ENCODE measurements around the gene DACT2. TPM values are rescaled to one million over a fixed set of nuclear protein-coding genes. Genes with fewer than 3 reads are reported as not detected.
"Not testable (repeated sequence)": the region's sequence is repeated elsewhere in the genome, so short reads cannot be mapped to it uniquely, and the experiment has no call there.

The DACT2 gene
- total RNA-seq, 1 donor from 2014 or later, result 2.5 TPM

DNA sequence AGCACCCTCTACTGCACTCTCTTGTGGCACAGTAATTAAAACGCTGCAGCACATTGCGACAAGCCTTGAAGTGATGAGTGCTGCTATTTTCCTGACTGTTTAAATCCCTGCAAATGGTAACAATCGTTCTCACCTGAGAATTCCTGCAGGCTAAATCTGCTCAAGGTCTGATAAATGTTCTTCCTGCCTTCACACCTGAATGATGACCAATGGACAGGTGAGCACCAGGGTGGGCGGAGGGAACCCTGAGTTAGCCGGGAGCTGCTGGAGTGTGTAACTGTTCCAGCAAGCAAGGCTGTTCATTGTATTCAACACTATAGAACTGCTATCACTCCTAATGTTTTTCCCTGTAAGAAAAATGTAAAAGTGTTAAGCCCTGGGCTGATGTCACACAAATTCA lies 4.0 kb downstream of the DACT2 start:
- Histone ChIP-seq H3K9me3 (no peaks in the 10 kb centered on the region), H3K4me3 (no peak overlapping the region), H3K27me3 (peaks cover 29% of the 10 kb centered on the region), H3K4me1 (peaks cover 8% of the 10 kb centered on the region), H3K27ac (no peak overlapping the region), H3K36me3 (no peaks in the 10 kb centered on the region)
- ATAC-seq, result peak; percentile 3
- intact Hi-C loops (cut with DNase I), result no loop called here
- no peak for DNase-seq
- TF ChIP-seq, protein P1, sequence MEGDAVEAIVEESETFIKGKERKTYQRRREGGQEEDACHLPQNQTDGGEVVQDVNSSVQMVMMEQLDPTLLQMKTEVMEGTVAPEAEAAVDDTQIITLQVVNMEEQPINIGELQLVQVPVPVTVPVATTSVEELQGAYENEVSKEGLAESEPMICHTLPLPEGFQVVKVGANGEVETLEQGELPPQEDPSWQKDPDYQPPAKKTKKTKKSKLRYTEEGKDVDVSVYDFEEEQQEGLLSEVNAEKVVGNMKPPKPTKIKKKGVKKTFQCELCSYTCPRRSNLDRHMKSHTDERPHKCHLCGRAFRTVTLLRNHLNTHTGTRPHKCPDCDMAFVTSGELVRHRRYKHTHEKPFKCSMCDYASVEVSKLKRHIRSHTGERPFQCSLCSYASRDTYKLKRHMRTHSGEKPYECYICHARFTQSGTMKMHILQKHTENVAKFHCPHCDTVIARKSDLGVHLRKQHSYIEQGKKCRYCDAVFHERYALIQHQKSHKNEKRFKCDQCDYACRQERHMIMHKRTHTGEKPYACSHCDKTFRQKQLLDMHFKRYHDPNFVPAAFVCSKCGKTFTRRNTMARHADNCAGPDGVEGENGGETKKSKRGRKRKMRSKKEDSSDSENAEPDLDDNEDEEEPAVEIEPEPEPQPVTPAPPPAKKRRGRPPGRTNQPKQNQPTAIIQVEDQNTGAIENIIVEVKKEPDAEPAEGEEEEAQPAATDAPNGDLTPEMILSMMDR (IDR thresholded peaks at IDR 0.05), result no peak

DNA sequence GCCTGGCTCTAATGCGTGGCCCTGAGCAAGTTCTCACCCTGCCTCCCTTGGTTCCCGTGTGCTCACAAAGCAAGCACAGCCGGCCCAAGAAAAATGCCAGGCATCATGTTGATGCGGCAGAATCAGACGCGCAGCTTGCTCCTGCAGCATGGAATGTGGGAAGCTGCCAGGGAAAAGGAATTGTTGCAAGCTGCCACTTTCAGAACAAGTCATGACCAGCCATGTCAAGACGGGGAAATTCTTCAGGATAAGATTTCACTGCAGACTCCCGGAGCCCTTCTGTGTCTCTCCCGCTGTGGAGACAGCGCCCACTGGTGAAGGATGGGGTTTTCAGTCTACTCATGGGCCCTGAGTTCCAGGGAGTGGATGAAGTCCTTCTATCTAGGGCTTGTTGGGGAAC lies 4.6 kb downstream of the DACT2 start:
- H3K27ac ChIP-seq, result no peak overlapping the region
- DNase-seq, result no peak
- H3K4me1 ChIP-seq, result peaks cover 8% of the 10 kb centered on the region
- H3K4me3 ChIP-seq, result no peak overlapping the region
- no peaks in the 10 kb centered on the region for H3K36me3 ChIP-seq
- H3K9me3 ChIP-seq, result no peaks in the 10 kb centered on the region
- TF ChIP-seq, protein P1 (IDR thresholded peaks at IDR 0.05), result peak; percentile 18
- peaks cover 22% of the 10 kb centered on the region for H3K27me3 ChIP-seq
- peak; percentile 47 for ATAC-seq
- intact Hi-C loops (cut with DNase I), result no loop called here

DNA sequence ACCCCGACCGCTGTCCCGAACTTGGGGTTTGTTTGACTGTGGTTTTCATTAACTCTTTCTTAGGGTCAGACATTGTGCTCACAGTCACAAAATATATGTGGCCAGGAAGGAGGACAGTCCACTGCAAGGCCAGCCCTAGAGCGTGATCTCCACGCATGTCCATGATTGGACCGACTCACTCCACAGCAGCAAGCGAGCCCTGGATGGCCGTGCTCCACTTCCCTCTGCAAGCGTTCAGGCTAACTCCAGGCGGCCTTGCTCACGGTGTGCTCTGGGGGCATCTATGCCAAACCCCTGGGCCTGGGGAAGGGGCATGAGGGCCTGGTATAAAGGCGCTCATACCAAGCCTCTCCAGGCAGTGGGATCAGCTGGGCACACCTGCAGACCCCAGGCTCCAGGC lies 5.6 kb downstream of the DACT2 start:
- Histone ChIP-seq H3K36me3 (no peaks in the 10 kb centered on the region), H3K27ac (no peak overlapping the region), H3K27me3 (peaks cover 15% of the 10 kb centered on the region), H3K4me3 (no peak overlapping the region), H3K9me3 (no peaks in the 10 kb centered on the region), H3K4me1 (peaks cover 8% of the 10 kb centered on the region)
- ATAC-seq (no peak), DNase-seq (no peak)
- intact Hi-C loops (cut with DNase I), result no loop called here
- TF ChIP-seq, protein P1 (IDR thresholded peaks at IDR 0.05), result no peak

DNA sequence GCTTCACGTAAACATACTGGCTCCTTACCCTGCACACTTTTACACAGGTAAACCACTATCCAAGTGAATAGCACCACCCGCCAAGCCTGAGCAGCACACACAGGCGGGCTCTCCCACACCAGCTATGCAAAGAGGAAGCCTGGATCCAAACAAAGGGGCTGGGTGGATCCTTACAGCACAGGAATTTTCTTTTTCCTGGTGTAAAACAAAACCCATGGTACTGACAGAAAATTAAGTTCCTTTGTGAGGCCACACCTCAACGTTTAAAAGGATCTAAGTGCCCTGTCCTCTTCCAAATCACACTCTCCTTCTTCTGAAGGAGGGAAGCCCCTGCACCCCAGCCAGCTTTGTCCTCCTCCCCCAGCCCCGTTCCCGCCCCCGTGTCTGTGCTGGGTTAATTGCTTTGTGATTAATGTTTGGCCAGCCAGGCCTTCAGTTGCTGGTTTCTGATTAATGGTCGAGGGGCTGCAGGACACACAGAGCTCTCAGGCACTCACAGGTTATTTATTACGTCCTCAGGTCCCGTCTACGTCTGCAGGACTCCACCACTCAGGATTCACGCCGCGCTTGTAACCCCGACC lies 6.1 kb downstream of the DACT2 start:
- TF ChIP-seq, protein P1 (IDR thresholded peaks at IDR 0.05), result no peak
- no peak overlapping the region for H3K4me3 ChIP-seq
- no peak overlapping the region for H3K27ac ChIP-seq
- H3K36me3 ChIP-seq, result no peaks in the 10 kb centered on the region
- peaks cover 10% of the 10 kb centered on the region for H3K27me3 ChIP-seq
- H3K4me1 ChIP-seq, result peaks cover 8% of the 10 kb centered on the region
- DNase-seq (no peak), ATAC-seq (peak; percentile 26)
- no peaks in the 10 kb centered on the region for H3K9me3 ChIP-seq
- intact Hi-C loops (cut with DNase I), result no loop called here

DNA sequence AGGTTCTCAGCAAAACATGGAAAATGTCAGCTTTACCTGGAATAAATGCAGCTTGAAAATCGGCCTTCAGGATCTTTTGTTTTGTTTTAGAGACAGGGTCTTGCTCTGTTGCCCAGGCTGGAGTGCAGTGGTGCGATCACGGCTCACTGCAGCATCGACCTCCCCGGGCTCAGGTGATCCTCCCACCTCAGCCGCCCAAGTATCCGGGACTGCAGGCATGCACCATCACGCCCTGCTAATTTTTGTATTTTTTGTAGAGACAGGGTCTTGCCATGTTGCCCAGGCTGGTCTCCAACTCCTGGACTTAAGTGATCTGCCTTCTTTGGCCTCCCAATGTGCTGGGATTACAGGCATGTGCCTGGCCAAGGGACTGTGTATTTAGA lies 7.5 kb downstream of the DACT2 start:
- H3K36me3 ChIP-seq; H3K4me3 ChIP-seq; H3K4me1 ChIP-seq; DNase-seq; H3K27ac ChIP-seq; H3K27me3 ChIP-seq; H3K9me3 ChIP-seq; ATAC-seq; intact Hi-C loops (cut with DNase I): not testable (repeated sequence)

DNA sequence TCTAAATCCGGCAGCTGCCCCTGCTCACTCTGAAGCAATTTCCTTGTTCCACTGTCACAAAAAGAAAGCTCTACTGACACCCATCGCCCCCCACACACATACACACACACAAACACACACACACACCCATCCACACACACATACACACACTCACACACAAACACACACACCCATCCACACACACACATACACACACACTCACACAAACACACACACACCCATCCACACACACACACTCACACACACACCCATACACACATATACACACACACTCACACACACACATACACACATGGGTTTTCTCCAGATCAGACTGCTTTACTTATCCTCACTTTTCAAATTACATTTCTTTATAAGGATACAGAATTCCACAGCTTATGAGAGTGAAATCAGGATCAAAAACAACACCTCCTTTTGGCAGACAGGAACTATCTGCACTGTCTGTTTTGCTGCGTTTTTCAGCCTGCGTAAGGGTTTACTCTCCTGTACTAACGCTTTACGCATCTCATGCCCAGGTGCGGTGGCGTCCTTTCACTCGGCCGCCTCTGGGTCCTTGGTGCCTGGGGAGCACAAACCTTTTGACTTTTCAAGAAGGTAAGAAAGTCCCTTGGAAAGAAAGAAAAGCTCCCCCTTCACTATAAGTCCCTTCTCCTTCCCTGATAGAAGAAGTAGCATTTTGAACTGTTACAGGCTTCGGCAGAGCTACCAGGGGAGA lies 8.0 kb downstream of the DACT2 start:
- no peak for DNase-seq
- ATAC-seq, result no peak
- intact Hi-C loops (cut with DNase I), result no loop called here

More for the DNA sequence above, 8.0 kb downstream of the DACT2 start:
- peaks cover 4% of the 10 kb centered on the region for H3K27me3 ChIP-seq
- H3K36me3 ChIP-seq, result no peaks in the 10 kb centered on the region
- H3K9me3 ChIP-seq, result no peaks in the 10 kb centered on the region
- H3K27ac ChIP-seq, result no peak overlapping the region
- H3K4me1 ChIP-seq, result peaks cover 8% of the 10 kb centered on the region
- TF ChIP-seq, protein P1 (IDR thresholded peaks at IDR 0.05), result no peak
- H3K4me3 ChIP-seq, result no peak overlapping the region

All from upper lobe of right lung (tissue), 1 donor.